ENCODE measurements around the gene NQO1. TPM values are rescaled to one million over a fixed set of nuclear protein-coding genes. Genes with fewer than 3 reads are reported as not detected.

The NQO1 gene
- total and polyA plus RNA-seq, 2 of the 8 experiments (the other 6 are each of a cell fraction or from before 2014, with no cell fraction given) = 32.7 to 45.7 TPM

GRCh38 chr16:69662901-69663300 lies 63.5 kb downstream of the NQO1 start:
- Histone ChIP-seq H3K4me3 (ENCODE audit: extremely low read depth in 1 of 4, insufficient read depth in 2 of 4, low read depth in 3 of 4, low read length in 4 of 4) (no peak overlapping the region), H3K9ac (replicated peaks in 1 of 4; ENCODE audit: extremely low read depth in 1 of 4, low read depth in 3 of 4, low read length in 3 of 4) (no peak overlapping the region), H4K91ac (replicated peaks; ENCODE audit: insufficient read length, low read length) (no peak overlapping the region), H3K79me2 (ENCODE audit: control insufficient read depth in 1 of 2, insufficient read depth in 2 of 2, low read length in 2 of 2) (no peaks in the 10 kb centered on the region), H3K27ac (ENCODE audit: low read depth, low read length) (no peak overlapping the region), H3K23ac (ENCODE audit: insufficient read length) (no peak overlapping the region), H3K27me3 (replicated peaks in 1 of 4; ENCODE audit: control insufficient read depth in 3 of 4, extremely low read depth in 1 of 4, insufficient read depth in 3 of 4, low read length in 3 of 4) (no peaks in the 10 kb centered on the region), H3K36me3 (ENCODE audit: control insufficient read depth in 2 of 4, insufficient read depth in 4 of 4, low read length in 3 of 4) (peaks cover 0 to 14% (median 7%) of the 10 kb centered on the region in 4 experiments; a peak in 6 of 8 replicates), H2BK12ac (ENCODE audit: low read depth, low read length) (no peak overlapping the region), H3K79me1 (ENCODE audit: low read depth, low read length) (no peaks in the 10 kb centered on the region), H2BK20ac (ENCODE audit: low read length) (no peak overlapping the region), H3K4ac (replicated peaks; ENCODE audit: insufficient read length, low read depth, low read length) (no peak overlapping the region), H4K5ac (ENCODE audit: insufficient read length, low read depth, low read length) (no peak overlapping the region), H4K20me1 (replicated peaks in 1 of 2; ENCODE audit: control insufficient read depth in 1 of 2, insufficient read depth in 2 of 2, low read length in 2 of 2) (no peaks in the 10 kb centered on the region), H3K23me2 (ENCODE audit: low read depth, low read length) (no peaks in the 10 kb centered on the region), H3K18ac (ENCODE audit: extremely low read depth, low read length) (no peak overlapping the region), H2BK15ac (ENCODE audit: low read length) (no peak overlapping the region), H3K4me1 (replicated peaks in 1 of 4; ENCODE audit: control insufficient read depth in 3 of 4, insufficient read depth in 4 of 4, low read length in 3 of 4) (no peaks in the 10 kb centered on the region), H3K56ac (replicated peaks; ENCODE audit: insufficient read length, low read depth, low read length) (no peak overlapping the region), H4K8ac (ENCODE audit: extremely low read depth, insufficient read depth, low read length) (no peak overlapping the region), H3K4me2 (ENCODE audit: insufficient read depth in 1 of 2, low read depth in 2 of 2, low read length in 2 of 2) (no peak overlapping the region), H2BK5ac (ENCODE audit: low read depth, low read length) (no peak overlapping the region), H3K14ac (ENCODE audit: insufficient read length) (no peak overlapping the region), H3K9me3 (ENCODE audit: insufficient read depth in 2 of 2, low read depth in 1 of 2, low read length in 1 of 2) (no peaks in the 10 kb centered on the region), H2AK5ac (ENCODE audit: low read depth, low read length) (no peak overlapping the region), H2BK120ac (replicated peaks; ENCODE audit: low read depth, low read length) (no peak overlapping the region), H2AFZ (ENCODE audit: low read length) (no peak overlapping the region)
- POLR2A ChIA-PET (ENCODE audit: partially characterized antibody) = no interaction called here
- WGBS, 2 experiments (ENCODE audit: extremely low coverage in 1 of 2, insufficient coverage in 1 of 2, insufficient read length in 1 of 2, insufficient replicate concordance in 2 of 2, low coverage in 1 of 2, low lambda C conversion rate in 2 of 2, missing lambda C conversion rate in 1 of 2) = 91% methylated on average over 1 of the region's 1 CpG; no CpG with 5 or more reads in 1 of the 2 experiments
- FAIRE-seq (no peak), DNase-seq (ENCODE audit: low read depth in 1 of 2, low spot score in 2 of 2) (no peak)
- CTCF ChIA-PET (ENCODE audit: partially characterized antibody) = interaction anchor here (0.7 kb wide), 1 partner anchor 257 kb away, joined by 3 read pairs; no protein-coding TSS in a partner anchor
- TF ChIP-seq TAF7 (optimal IDR thresholded peaks at IDR 0.05; ENCODE audit: borderline replicate concordance, low read depth, low read length) = no peak
- no peak for TF ChIP-seq JUND (IDR thresholded peaks at IDR 0.05; ENCODE audit: low read length)
- TF ChIP-seq, protein P1, sequence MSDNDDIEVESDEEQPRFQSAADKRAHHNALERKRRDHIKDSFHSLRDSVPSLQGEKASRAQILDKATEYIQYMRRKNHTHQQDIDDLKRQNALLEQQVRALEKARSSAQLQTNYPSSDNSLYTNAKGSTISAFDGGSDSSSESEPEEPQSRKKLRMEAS (IDR thresholded peaks at IDR 0.05) = no peak
- no peak for TF ChIP-seq CHD1 (IDR thresholded peaks at IDR 0.05; ENCODE audit: low read depth, low read length)
- TF ChIP-seq NRF1 (IDR thresholded peaks at IDR 0.05; ENCODE audit: low read depth, low read length) = no peak
- TF ChIP-seq ZNF274 (IDR thresholded peaks at IDR 0.05; ENCODE audit: borderline replicate concordance, extremely low read depth, low read length) = no peak
- TF ChIP-seq CBX8 (IDR thresholded peaks at IDR 0.05; ENCODE audit: borderline replicate concordance, low read depth, low read length) = no peak
- TF ChIP-seq PHF8 (conservative IDR thresholded peaks at IDR 0.05; ENCODE audit: low read depth, low read length) = no peak
- no peak for TF ChIP-seq KDM5A (IDR thresholded peaks at IDR 0.05; ENCODE audit: low read length)
- TF ChIP-seq SIX5 (IDR thresholded peaks at IDR 0.05; ENCODE audit: low read depth, low read length) = no peak
- no peak for TF ChIP-seq JUN (IDR thresholded peaks at IDR 0.05; ENCODE audit: low read depth, low read length)
- no peak for TF ChIP-seq TEAD4 (IDR thresholded peaks at IDR 0.05; ENCODE audit: low read depth, low read length)
- TF ChIP-seq, protein P2, sequence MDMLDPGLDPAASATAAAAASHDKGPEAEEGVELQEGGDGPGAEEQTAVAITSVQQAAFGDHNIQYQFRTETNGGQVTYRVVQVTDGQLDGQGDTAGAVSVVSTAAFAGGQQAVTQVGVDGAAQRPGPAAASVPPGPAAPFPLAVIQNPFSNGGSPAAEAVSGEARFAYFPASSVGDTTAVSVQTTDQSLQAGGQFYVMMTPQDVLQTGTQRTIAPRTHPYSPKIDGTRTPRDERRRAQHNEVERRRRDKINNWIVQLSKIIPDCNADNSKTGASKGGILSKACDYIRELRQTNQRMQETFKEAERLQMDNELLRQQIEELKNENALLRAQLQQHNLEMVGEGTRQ (IDR thresholded peaks at IDR 0.05; ENCODE audit: low read length) = no peak
- TF ChIP-seq CREB1 (IDR thresholded peaks at IDR 0.05) = no peak
- TF ChIP-seq MAFK (IDR thresholded peaks at IDR 0.05; ENCODE audit: low read depth, low read length) = no peak

Data from H1 (cell line).